AG04449 (cell line): ENCODE results near the gene RETREG2.

ENCODE experiments used
- CTCF ChIA-PET: fragments of 350-600 bp; formaldehyde crosslinking; extraction: SDS; loops from one replicate; lab custom pipeline; 2021; ENCODE audit warnings: antibody characterized with exemption; lab: Yijun Ruan, JAX
- POLR2A ChIA-PET: fragments of 400-600, 350-600 bp; formaldehyde crosslinking; extraction: SDS; loops from one replicate; lab custom pipeline; 2020; ENCODE audit warnings: antibody characterized with exemption, inconsistent platforms; lab: Yijun Ruan, JAX
- DNase-seq: peaks from one replicate; pipeline ENCODE4 v3.0.0-alpha.2; 2010; ENCODE audit warnings: low read depth, low spot score
- H3K4me3 ChIP-seq: 2 replicates; pipeline ENCODE4 v1.5.1; 2011; ENCODE audit warnings: low read depth, mild to moderate bottlenecking, control low read depth, low read length
- TF ChIP-seq, protein P1 (sequence below): IDR thresholded peaks from one replicate; pipeline ENCODE4 v1.5.1; 2011; ENCODE audit warnings: mild to moderate bottlenecking, moderate library complexity, low read length, control low read depth, inconsistent platforms; ENCODE audit not compliant: insufficient read depth; ENCODE audit errors: missing control alignments

Gene RETREG2, protein sequence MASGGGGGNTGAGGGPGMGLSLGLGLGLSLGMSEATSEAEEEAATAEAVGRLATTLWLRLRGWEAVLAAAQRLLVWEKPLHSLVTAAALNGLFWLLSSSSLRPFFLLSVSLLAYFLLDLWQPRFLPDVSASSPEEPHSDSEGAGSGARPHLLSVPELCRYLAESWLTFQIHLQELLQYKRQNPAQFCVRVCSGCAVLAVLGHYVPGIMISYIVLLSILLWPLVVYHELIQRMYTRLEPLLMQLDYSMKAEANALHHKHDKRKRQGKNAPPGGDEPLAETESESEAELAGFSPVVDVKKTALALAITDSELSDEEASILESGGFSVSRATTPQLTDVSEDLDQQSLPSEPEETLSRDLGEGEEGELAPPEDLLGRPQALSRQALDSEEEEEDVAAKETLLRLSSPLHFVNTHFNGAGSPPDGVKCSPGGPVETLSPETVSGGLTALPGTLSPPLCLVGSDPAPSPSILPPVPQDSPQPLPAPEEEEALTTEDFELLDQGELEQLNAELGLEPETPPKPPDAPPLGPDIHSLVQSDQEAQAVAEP

DNA sequence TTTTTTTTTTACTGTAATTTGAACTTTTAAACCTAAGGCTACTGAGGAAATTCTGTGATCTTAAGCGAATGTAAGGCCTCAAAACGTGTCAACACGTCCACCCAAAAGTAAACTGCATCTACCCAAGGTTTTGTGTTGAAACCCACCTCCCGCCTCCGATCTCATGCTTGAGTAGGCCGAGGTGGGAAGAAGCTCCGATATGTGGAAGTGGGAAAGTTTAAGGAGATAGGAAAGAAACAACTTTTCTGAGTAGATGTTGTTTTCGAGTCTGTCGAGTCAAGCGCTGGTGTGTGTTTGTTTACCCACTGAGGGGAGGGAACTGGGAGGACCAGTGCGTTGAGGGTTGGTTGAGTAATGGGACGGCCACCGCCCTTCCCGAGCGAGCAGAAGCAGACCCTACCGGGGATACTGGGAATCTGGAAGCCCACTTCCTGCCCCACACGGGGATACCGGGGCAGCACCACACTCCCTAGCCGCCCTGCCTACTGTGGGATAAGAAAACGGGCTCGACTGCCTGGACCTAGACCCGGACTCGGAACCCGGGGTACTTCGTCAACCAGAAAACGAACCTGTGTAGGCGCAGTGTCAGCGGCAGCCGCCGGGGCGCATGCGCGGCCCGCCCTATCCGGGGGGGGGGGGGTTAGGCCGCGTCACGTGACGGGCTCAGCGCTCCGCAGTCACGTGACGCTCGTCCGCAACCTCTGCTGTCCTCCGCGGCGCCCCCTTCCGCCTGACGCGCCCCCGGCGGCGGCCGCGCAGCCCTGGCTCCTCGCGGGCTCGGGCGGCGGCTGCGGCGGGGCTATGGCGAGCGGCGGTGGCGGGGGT is at the start of gene RETREG2:
TSS of gene RETREG2 (plus strand) at position 724 of the 825 bp plus-strand sequence. CDS start at position 802, 78 bp downstream.
- peak within 1 kb of the TSS; percentile 84 for H3K4me3 ChIP-seq
- ChIA-PET CTCF (interaction anchor here (1.2 to 9.4 kb wide), 4 partner anchors 18 to 115 kb away, joined by 3 to 154 read pairs (median 64); partner anchors contain the start of gene NHEJ1), POLR2A (interaction anchor here (1.7 kb wide), 1 partner anchor 40 kb away, joined by 9 read pairs; the partner anchor contains the start of gene ABCB6)
- no peak for DNase-seq
- TF ChIP-seq, protein P1, sequence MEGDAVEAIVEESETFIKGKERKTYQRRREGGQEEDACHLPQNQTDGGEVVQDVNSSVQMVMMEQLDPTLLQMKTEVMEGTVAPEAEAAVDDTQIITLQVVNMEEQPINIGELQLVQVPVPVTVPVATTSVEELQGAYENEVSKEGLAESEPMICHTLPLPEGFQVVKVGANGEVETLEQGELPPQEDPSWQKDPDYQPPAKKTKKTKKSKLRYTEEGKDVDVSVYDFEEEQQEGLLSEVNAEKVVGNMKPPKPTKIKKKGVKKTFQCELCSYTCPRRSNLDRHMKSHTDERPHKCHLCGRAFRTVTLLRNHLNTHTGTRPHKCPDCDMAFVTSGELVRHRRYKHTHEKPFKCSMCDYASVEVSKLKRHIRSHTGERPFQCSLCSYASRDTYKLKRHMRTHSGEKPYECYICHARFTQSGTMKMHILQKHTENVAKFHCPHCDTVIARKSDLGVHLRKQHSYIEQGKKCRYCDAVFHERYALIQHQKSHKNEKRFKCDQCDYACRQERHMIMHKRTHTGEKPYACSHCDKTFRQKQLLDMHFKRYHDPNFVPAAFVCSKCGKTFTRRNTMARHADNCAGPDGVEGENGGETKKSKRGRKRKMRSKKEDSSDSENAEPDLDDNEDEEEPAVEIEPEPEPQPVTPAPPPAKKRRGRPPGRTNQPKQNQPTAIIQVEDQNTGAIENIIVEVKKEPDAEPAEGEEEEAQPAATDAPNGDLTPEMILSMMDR = peak; percentile 65

DNA sequence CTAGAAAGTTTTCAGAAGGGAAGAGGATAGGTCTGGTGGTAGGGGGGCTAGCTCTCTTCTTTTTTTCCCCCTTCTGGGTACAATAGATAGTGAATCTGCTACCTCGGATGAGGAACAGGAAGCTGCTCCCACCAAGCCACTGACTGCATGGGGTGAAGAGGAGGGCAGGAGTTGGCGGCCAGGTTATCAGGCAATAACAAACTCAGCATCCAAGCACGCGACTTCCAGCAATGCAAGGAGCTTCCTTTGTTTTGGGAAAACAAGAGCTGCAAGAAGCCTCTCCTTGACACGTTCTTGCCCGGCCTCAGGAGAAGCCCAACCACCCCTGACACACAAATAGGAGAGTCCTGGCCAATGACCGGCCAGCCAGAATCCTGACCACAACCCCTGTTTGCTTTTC is 49.7 kb upstream of the RETREG2 start:
- no peak for DNase-seq
- H3K4me3 ChIP-seq = no peak overlapping the region
- TF ChIP-seq, protein P1 = no peak
- ChIA-PET CTCF (interaction anchor here (0.8 to 26.2 kb wide), 11 partner anchors 8 to 148 kb away, joined by 3 to 709 read pairs (median 4); partner anchors contain the start of gene IHH), POLR2A (no interaction called here)

DNA sequence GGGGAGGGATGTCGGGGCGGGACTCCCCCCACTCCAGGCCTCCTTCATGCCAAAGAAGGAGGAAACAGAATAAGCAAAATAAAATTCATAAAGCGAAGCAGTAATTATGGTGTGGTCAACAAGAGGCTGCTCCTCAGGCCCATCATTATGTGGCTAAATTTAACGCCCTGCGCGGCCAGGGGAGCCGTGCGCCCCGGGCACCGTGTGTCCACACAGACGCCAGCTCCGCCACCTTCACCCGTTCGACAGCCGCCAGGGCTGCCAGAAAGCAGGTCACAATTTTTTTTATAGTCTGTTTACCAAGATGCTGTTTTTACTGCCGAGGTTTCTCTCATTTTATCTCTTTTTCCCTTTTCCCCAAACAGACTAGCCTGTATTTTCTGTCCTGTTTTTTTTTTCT is 48.5 kb upstream of the RETREG2 start:
- POLR2A ChIA-PET = no interaction called here
- CTCF ChIA-PET = interaction anchor here (1.2 to 26.2 kb wide), 7 partner anchors 11 to 100 kb away, joined by 3 to 709 read pairs (median 5); partner anchors contain the start of gene IHH
- TF ChIP-seq, protein P1 = no peak
- H3K4me3 ChIP-seq = no peak overlapping the region
- DNase-seq = no peak

DNA sequence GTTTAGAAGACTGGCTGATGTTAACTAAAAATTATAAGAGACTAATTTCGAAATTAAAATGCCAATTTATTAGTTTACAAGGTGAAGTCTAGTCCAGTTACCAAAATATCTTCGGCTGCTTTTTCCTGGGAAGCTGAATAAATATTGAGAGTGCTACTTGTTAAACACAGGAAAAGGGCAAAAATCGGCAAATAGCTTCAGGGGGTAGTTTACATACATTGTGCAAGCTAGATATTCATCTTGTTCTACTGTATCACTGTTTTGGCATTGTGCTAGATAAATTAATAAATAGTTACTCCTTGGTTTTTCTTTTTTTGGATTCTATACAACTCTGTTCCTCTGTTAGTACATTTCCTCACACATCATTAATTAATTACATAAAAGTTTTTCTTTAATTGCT is 46.7 kb upstream of the RETREG2 start:
- POLR2A ChIA-PET = no interaction called here
- CTCF ChIA-PET = interaction anchor here (1.5 to 26.2 kb wide), 8 partner anchors 8 to 136 kb away, joined by 3 to 709 read pairs (median 18); partner anchors contain the start of gene IHH
- DNase-seq = no peak

DNA sequence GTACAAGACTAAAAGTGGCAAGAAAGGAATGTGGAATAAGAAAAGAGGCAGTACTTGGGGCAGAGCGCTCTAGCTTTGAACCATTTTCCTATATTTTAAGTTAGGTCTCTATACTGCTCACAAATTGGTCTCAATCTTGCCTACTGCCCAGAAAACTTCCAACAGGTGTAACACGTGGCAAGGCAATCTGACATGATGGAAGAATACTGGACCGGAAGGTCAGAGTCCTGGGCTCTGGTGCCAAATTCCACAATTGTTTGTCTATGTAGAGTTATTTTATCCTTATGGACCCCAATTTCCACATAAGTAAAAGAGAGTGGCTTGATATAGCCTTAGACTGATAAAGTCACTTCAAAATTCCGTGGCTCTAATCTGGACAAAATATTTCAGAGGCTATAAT is 46.3 kb upstream of the RETREG2 start:
- H3K4me3 ChIP-seq = no peak overlapping the region
- TF ChIP-seq, protein P1 = no peak
- CTCF ChIA-PET = interaction anchor here (0.7 to 26.2 kb wide), 11 partner anchors 9 to 1470 kb away, joined by 3 to 709 read pairs (median 4); partner anchors contain the start of gene IHH
- POLR2A ChIA-PET = interaction anchor here (0.6 kb wide), 1 partner anchor 86 kb away, joined by 4 read pairs; no protein-coding TSS in a partner anchor
- no peak for DNase-seq

More for the DNA sequence above, 46.7 kb upstream of the RETREG2 start:
- TF ChIP-seq, protein P1 = no peak
- H3K4me3 ChIP-seq = no peak overlapping the region
